HG02588 (cell line): ENCODE results near the gene PRCD.
"Not testable (repeated sequence)": the region's sequence is repeated elsewhere in the genome, so short reads cannot be mapped to it uniquely, and the experiment has no call there.

Experiments
- ATAC-seq: cut with Tn5 transposase; IDR thresholded peaks from one replicate; pipeline ENCODE4 v1.9.1; 2021; ENCODE audit warnings: mild to moderate bottlenecking, moderate library complexity; ENCODE audit not compliant: unreplicated experiment

PRCD gene

DNA sequence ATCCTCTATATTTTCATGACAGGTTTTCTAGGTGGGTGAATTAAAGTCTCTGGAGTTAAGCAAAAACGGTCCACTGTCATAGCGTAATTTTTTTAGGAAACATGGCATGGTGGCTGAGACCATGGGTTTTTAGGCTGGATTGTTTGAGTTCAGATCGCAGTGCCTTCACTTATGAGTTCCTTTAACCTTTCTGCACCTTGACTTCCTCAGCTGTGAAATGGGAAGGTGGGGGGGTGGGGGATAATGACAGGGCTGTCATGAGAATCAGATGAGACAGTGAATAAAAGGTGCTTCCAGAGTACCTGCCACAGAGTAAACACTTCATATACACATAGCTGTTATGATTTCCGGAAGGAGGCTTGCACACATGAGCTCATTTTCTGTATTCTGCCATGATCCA, 11.8 kb downstream of the PRCD start:
- ATAC-seq = no peak

- ATAC-seq = no peak
Measured at GRCh38 chr17:76553178-76553908, 13.5 kb downstream of the PRCD start.

- no peak for ATAC-seq
Measured at GRCh38 chr17:76554131-76554530, 14.3 kb downstream of the PRCD start.

DNA sequence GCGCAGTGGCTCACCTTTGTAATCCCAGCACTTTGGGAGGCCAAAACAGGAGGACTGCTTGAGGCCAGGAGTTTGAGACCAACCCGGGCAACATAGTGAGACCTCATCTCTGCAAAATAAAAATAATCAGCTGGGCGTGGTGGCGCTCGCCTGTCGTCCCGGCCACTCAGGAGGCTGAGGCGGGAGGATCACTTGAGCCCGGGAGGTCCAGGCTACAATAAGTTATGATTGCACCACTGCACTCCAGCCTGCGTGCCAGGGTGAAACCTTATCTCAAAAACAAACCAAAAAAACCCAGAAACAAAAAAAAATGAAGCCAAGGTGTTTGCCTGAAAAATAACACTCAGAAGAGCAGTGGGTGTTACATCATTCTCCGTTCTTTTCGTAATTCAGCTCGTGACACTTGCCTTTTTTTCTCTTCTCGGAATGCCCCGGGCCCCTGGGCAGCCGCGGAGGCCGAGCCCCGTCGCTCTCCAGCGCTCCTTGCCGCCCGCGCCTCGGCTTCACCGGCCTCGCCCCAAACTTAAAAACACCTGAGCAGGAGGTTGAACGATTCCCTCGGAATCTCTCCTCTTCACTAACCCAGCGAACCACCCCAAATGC, 17.0 kb downstream of the PRCD start:
- ATAC-seq = peak; percentile 14

DNA sequence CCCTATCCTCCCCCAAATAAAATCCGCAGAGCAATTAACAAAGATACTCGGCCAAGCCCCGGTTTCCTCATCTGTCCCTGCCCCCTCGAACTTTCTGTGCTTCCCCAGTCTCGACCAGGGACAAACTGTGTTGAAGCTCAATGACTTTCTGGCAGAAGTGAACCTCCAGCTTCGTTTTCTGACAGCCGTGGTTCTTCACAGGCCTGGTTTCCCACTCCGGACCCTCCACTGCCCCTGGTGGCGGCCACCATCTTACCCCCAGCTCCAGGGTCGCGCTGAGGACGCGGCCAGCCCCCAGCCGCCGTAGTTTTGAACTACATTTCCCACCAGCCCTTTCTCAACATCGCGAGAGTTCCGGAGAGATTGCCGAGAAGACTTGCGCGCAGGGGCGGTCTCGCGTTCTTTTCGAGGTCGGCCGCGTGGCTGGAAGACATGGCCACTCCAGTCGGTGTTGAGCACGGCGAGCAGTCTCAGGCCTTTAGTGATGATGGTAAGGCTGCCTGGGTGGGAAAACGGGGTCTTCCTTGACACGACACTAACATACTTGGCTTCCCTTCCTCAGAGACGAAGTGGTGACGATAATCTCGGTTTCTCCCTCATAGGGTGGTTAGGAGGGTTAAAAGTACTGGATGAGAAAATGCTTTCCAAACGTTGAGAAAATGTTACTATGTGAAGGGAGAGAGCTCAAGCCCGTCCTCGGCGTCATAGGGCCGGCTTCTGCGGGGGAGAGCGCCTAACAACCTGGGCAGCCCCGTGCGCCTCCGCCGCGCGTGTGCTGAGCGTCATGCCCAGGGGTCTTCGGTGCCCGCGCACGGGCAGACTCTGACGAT, 17.7 kb downstream of the PRCD start:
- ATAC-seq = peak; percentile 81

- no peak for ATAC-seq
Measured at GRCh38 chr17:76558198-76559095, 18.6 kb downstream of the PRCD start.

DNA sequence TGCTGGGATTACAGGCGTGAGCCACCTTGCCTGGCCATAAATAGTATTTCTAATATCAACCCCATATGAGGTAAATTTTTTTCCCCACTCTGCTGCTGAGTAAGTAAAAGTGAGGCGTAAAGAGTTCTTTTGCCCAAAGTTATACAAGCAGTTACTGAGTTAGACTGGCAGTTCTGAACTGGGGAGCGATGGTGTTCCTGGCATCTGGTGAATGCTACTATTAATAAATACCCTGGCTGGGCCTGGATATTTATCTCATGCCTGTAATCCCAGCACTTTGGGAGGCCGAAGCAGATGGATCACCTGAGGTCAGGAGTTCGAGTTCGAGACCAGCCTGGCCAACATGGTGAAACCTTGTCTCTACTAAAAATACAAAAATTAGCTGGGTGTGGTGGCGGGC, 19.6 kb downstream of the PRCD start:
- not testable (repeated sequence) for ATAC-seq

DNA sequence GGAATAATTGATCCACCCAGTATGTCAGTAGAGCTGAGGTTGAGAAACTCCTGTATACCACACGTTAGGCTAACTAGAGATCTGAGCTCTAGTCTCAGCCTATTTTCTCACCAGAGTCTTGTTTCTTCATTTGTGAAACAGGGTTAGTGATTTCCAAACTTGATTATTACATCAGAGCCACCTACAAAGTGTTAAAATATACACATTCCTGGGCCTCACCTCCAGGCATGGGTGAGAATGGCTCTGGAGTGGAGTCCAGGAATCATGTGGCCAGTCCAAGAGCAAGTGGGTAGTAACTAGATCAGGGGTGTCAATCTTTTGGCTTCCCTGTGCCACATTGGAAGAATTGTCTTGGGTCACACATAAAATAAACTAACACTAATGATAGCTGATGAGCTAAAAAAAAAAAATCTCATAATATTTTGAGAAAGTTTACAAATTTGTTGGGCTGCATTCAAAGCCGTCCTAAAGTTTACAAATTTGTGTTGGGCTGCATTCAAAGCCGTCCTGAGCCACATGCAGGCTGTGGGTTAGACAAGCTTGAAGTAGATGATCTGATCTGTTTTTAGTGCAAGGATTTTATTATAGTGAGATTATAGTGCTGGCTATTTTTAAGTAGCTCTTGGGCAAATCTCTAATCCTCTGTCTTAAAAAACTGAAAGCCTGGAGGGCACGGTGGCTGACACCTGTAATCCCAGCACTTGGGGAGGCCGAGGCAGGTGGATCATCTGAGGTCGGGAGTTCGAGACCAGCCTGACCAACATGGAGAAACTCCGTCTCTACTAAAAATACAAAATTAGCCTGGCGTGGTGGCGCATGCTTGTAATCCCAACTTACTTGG, 20.4 kb downstream of the PRCD start:
- no peak for ATAC-seq

DNA sequence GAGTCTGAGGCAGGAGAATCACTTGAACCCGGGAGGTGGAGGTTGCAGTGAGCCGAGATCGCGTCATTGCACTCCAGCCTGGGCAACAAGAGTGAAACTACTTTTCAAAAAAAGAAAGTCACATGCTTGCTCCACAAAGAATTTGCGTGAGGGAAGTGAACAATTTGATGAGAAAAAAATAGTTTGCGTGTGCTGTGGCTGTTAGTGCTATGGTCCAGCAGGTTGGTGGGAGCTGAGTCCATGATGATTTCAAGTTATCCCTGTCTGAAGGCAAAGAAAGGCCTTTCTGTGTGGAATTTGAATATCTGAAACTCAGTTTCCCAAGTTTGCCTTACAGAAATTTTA, 21.0 kb downstream of the PRCD start:
- no peak for ATAC-seq

DNA sequence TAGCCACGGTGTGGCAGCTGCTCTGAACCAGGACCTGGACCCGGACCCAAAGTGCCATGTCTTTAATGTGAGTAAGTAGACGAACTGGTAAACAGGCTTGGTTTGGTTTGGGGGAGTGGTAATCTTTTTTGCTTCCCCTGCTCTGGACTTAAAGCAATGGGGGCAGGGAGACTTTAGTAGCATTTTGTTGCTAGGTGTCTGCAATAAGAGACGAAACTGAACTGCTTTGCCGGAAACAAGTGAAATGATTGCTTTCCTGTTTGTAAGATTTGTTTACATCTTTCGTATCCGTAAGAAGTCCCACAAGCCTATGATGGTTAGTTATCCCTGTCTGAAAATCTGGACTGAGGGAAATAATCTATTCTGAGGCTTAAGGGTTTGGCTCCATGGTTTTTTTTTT, 21.5 kb downstream of the PRCD start:
- ATAC-seq = no peak

DNA sequence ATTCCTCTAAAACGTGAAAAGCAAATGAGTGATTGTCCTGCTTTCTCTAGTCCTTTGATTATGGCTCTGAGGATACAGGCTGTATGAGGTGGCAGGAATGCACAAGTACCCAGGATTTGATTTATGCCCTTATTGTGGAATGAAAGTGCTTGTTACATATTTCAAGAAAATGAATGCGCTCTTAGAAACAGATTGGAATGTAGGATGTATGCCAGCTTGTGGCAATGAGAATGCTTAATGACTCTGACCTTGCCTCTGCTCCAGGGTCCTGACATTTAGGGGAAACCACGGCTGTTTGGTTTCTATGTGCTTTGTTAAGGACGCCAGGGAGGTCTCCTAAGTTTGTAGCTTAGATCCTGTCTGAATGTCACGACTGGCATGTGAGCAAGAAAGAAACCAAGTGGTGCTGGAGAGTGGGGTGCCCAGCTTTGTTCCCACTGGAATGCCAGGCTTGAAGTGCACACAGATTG, 22.0 kb downstream of the PRCD start:
- ATAC-seq = no peak

- ATAC-seq = no peak
Measured at GRCh38 chr17:76562734-76563148, 22.9 kb downstream of the PRCD start.

DNA sequence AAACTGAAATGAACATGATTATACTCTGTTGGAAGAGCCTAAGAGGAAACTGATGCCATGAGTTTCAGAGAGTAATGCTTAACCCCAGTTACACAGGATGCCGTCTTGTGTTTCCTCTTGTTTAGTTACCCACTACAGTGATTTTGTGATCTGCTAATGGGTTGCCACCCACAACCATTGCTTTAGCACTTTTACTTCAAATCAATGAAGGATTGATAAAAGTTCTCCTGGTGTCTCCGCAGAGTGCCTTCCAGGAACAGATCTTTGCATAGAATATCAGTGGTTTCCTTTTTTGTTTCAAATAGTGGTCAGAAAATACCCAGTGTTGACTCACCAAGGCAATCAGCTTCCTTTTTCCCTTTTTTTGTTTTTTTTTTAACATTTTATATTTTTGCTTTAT, 23.5 kb downstream of the PRCD start:
- ATAC-seq = not testable (repeated sequence)

GRCh38 chr17:76564991-76565727, 25.3 kb downstream of the PRCD start:
- not testable (repeated sequence) for ATAC-seq

DNA sequence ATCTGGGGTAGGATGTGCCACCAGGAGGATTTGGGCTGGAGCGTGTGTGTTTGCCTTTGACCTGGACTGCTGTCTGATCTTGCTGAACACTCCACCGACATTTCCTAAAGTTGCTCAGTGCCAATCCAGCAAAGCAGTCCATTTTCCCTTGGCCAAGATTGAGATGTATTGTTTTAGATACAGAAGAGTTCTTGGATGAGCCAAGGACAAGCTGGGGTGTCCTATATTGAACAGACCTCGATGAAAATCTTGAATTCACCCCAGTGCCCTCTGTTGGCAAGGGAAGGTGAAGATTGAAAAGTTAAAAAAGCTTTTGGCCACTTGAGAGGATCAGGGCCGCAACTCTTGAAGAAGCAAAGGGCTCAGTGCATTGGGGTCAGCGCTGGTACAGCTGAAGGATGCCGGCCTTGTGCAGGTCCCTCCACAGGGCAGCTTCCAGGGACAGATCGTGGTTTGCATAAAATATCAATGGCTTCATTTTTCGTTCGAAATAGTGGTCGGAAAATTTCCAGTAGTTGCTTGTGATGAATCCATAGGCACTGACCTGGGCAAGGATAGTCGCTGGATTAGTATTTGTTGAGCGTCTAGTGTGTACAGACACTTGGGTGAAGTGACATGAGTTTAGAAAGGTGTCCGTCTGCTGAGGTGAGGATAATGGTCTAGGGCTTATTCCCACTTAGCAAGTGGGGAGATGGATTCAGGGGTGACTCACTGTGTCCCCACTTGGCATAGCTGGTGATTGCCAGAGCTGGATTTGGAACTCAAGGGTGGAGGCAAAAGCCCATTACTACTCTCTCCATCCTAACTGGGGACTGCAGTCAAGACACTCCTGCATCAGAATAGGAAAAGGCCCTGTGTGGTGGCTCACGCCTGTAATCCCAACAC, 26.1 kb downstream of the PRCD start:
- no peak for ATAC-seq

GRCh38 chr17:76566613-76566943, 26.7 kb downstream of the PRCD start:
- ATAC-seq = no peak

- ATAC-seq = no peak
Measured at GRCh38 chr17:76566988-76567431, 27.2 kb downstream of the PRCD start.
